ENCODE measurements around the gene MPP7. TPM values are rescaled to one million over a fixed set of nuclear protein-coding genes. Genes with fewer than 3 reads are reported as not detected.
A peak's percentile ranks its signal among the peaks of the same experiment; 100 is the strongest.

MPP7 gene
- total and polyA plus RNA-seq, 8 donors: 11.9 to 38.3 (median 14.4) TPM

GRCh38 chr10:28283251-28283650 is 19.6 kb downstream of the MPP7 start:
- Histone ChIP-seq H3K36me3 (no peaks in the 10 kb centered on the region), H3K4me1 (peaks cover 0 to 13% of the 10 kb centered on the region in 2 donors), H3K9me3 (no peaks in the 10 kb centered on the region), H3K27ac (no peak overlapping the region), H3K4me3 (no peak overlapping the region), H3K27me3 (no peaks in the 10 kb centered on the region)
- ATAC-seq (peak; percentile 28), DNase-seq (no peak)
- intact Hi-C loops (cut with DNase I): no loop called here
- TF ChIP-seq CTCF (IDR thresholded peaks at IDR 0.05): no peak

- Histone ChIP-seq H3K36me3 (no peaks in the 10 kb centered on the region), H3K27ac (no peak overlapping the region), H3K4me1 (peaks cover 0 to 13% of the 10 kb centered on the region in 2 donors), H3K4me3 (no peak overlapping the region), H3K9me3 (no peaks in the 10 kb centered on the region), H3K27me3 (no peaks in the 10 kb centered on the region)
- ATAC-seq (no peak), DNase-seq (no peak)
- no peak for TF ChIP-seq CTCF (IDR thresholded peaks at IDR 0.05)
- intact Hi-C loops (cut with DNase I): no loop called here
Observed at GRCh38 chr10:28282336-28282735, 20.5 kb downstream of the MPP7 start.

- no peak for TF ChIP-seq CTCF (IDR thresholded peaks at IDR 0.05)
- ATAC-seq (no peak), DNase-seq (no peak)
- Histone ChIP-seq H3K36me3 (no peaks in the 10 kb centered on the region), H3K27me3 (no peaks in the 10 kb centered on the region), H3K4me3 (no peak overlapping the region), H3K4me1 (peaks cover 0 to 13% of the 10 kb centered on the region in 2 donors), H3K9me3 (no peaks in the 10 kb centered on the region), H3K27ac (no peak overlapping the region)
- intact Hi-C loops (cut with DNase I): no loop called here
Observed at GRCh38 chr10:28281726-28282315, 21.0 kb downstream of the MPP7 start.

- ATAC-seq (no peak), DNase-seq (no peak)
- no peak overlapping the region for H3K27ac ChIP-seq
- intact Hi-C loops (cut with DNase I): no loop called here
- no peak overlapping the region for H3K4me3 ChIP-seq
- H3K27me3 ChIP-seq: no peaks in the 10 kb centered on the region
- H3K9me3 ChIP-seq: no peaks in the 10 kb centered on the region
- H3K4me1 ChIP-seq: peaks cover 0 to 13% of the 10 kb centered on the region in 2 donors
- H3K36me3 ChIP-seq: no peaks in the 10 kb centered on the region
- TF ChIP-seq CTCF (IDR thresholded peaks at IDR 0.05): no peak
Observed at GRCh38 chr10:28280652-28281051, 22.2 kb downstream of the MPP7 start.

GRCh38 chr10:28279878-28280277 is 23.0 kb downstream of the MPP7 start:
- ATAC-seq (no peak), DNase-seq (no peak)
- H3K4me1 ChIP-seq: peaks cover 0 to 13% of the 10 kb centered on the region in 2 donors
- H3K27me3 ChIP-seq: no peaks in the 10 kb centered on the region
- no peaks in the 10 kb centered on the region for H3K36me3 ChIP-seq
- no peak overlapping the region for H3K27ac ChIP-seq
- no peak for TF ChIP-seq CTCF (IDR thresholded peaks at IDR 0.05)
- no peaks in the 10 kb centered on the region for H3K9me3 ChIP-seq
- no peak overlapping the region for H3K4me3 ChIP-seq
- intact Hi-C loops (cut with DNase I): no loop called here
